HG03565 (cell line): ENCODE measurements around the gene NCOR2.
"Not testable (repeated sequence)": the region's sequence is repeated elsewhere in the genome, so short reads cannot be mapped to it uniquely, and the experiment has no call there.

ENCODE experiments used
- ATAC-seq: cut with Tn5 transposase; IDR thresholded peaks from one replicate; pipeline ENCODE4 v1.9.1; 2021; ENCODE audit warnings: mild to moderate bottlenecking, moderate library complexity; ENCODE audit not compliant: unreplicated experiment

The NCOR2 gene

DNA sequence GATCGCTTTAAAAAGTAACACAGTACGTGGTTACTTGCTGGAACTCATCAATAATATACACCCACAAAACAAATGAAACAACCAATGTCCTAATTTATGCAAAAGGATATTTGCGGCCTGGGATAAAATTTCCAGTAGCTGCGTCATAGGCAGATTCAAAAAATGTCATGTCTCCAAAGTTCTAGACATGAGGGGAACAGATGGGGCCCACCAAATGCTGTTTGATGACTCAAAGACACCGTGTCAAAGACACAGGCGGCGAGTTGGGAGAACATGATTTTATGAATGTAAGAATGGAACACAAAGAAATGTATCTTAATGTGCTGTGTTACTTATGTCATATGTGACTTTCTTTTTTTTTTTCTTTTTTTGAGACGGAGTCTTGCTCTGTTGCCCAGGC is 34.3 kb upstream of the NCOR2 start:
- ATAC-seq, result no peak

DNA sequence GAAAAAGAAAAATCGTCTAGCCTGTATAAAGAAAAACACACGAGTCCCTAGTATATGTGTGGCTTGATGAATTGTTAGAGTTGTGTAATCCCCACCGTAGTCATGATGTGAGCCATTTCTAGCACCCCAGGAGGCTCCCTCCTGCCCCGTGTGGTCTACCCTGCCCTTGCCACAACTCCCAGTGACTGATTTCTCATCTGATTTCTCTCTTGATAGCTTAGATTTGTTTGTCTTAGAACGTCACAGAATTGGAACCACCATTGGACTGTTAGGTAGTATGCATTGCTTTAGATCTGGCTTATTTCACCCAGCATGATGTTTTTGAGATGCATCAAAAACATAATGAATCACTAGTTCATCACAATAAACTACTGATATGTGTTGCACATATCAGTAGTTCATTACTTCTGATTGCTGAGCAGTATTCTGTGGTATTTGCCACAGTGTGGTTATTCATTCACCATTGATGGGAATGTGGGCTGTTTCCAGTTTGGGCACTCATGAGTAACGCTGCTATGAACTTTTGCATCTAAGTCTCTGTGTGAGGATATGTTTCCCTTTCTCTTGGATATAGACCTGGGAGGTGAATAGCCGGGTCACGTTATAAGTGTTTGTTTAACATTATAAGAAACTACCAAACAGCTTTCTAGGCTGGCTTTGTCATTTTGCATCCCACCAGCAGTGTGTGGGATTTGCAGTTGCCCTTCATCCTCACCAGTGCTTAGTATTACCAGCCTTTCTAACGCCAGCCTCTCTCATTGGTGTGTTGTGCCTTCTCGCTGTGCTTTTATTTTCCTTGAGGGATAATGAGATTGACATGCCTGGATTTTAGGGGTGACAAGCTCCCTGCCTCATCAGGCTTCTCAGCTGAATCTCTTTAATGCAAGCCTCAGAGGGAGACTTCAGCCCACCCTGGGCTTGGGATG is 31.9 kb upstream of the NCOR2 start:
- ATAC-seq, result no peak

DNA sequence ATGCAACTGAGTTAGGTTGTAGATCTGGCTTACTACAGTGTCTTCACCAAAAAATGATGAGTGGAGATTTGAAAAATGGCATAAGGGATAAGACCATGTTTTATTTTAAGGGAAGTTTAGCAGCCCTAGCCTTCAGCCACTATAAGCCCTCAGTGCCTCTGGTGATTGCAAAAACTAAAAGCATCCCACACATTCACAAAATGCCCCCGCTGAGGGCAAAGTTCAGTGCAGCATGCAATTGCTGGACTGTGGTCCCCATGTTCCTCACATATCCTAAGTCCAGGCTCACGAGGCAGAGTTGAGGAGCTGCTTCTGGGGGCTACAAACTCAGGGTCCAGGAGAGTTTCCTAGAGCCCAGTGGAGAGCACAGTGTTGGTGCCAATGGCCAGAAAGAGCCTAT is 29.6 kb upstream of the NCOR2 start:
- no peak for ATAC-seq

DNA sequence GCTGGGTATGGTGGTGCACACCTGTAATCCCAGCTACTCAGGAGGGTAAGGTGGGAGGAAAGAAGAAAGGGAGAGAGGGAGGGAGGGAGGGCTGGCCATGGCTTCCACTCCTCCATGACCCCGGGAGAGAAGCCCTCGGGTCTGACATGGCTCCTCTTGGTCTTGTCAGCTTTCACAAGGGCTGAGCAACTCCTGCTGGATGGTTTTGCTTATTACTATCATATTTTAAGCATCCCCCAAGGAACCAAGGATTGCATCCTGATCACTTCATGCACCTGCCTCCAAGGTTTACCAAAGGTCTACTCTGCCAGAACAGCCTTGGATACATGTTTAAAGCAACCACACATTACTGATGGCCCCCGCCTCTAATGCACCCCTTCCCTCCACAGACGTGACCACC is 28.0 kb upstream of the NCOR2 start:
- ATAC-seq, result no peak

DNA sequence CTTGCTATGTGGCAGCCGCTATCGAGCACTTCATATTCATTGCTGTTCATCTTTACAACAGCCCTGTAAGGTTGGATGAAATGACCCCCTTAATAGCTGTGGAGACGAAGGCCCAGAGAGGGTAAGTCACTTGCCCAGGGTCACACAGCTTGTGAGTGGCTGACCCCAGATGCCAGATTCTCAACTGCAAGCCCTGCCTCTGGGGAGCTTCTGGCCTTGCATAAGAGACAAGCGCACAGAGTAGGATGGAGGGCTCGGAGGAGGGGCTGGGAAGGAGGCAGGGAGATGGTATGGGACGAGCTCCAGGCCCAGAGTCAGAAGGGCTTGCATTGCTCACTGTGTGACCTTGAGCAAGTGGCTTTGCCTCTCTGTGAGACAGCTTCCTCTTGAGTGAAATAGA is 27.4 kb upstream of the NCOR2 start:
- ATAC-seq, result no peak

DNA sequence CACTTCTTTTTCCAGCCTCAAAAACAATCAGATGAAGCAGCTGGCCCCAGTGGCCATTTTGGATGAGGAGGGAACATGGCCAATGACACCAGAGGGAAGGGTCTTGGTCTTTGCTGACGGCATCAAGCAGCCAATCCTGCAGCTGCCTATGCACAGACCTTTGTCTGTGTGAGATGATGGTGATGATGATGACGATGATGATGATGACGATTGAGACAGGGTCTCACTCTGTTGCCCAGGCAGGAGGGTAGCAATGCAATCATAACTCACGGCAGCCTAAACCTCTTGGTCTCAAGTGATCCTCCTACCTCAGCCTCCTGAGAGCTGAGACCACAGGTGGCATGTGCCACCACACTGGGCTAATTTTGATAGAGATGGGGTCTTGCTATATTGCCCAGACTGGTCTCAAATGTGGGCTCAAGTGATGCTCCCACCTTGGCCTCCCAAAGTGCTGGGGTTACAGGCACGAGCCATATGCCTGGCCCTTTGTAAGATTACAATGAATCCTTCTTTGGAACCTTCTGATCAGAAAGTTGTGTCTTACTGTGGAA is 26.5 kb upstream of the NCOR2 start:
- ATAC-seq, result no peak

DNA sequence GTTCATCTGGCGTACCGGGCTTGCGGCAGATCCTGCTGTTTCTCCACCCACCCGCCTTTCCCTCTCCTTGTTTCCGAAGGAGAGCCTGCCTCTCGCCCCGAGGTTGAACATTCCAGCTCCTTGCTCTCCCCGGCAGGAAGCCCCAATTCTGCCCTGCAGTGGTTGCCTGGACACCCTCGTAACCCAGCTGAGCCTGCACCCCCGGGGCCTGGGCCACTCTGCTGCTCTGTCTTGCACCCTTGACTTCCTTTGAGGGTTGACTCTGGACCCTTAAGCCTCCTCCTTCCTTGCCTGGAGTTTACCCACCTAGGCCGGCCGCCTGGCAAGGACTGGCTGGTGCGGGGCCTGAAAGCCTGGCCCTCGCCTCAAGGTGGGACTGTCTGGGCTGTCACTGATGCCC is 25.8 kb upstream of the NCOR2 start:
- no peak for ATAC-seq

DNA sequence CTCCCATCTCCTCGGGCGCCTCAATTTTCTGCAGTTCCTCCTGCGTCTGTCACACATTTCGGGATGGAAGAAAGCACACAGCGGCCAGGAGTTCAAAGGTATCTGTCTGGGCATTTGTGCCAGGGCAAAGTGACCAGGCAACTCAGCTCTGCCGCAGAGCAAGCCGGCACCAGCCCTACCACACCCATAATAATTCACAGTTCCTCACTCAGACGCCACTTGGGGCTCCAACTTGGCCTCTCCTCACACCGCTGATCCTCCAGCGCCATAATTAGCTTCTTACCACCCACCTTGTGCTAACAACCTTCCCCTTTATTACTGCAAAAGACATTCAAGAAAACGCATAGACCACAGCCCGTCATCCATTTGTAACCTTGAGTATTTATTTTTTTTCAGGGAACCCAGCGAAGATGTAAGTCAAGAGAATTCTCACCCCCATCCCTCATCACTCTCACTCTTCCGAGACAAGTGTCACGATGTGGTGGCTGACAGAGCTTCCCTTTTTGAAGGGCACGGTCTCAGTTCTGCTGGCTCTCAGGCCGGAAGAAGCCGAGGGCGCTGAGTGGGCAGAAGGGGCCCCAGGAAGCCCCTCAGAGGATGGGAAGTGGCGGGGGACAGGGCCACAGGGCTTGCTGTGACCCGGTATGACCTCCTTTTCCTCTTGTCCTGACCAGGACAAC is 25.2 kb upstream of the NCOR2 start:
- no peak for ATAC-seq

DNA sequence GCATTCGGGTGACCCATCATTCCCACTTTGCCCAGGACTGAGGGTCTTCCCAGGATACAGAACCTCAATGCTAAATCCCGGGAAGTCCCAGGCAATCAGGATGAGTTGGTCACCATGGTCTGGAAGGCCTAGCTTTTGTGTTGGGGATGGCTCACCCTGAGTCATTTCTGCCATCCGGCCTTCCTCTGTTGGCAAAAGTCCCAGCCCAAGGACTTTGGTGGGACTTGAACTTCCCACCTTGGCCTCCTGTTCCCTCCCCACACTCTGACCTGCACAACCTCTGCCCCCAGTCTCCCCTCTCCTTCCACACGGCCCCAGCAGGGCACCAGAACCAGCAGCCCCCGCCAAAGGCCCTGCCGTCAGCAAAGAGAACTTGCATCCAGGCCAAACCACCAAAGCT is 24.6 kb upstream of the NCOR2 start:
- no peak for ATAC-seq

DNA sequence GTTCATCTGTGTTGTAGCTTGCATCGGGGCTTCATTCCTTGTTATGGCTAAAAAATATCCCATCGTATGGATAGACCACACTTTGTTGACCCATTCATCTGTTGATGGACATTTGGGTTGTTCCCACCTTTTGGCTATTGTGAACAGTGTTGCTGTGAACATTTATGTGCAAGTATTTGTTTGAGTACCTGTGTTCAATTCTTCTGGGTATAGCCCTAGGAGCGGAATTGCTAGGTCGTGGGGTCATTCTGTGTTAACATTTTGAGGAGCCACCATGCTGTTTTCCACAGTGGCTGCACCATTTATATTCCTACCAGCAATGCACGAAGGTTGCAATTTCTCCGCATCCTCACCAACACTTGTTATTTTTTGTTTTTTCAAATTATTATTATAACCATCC is 23.0 kb upstream of the NCOR2 start:
- no peak for ATAC-seq

DNA sequence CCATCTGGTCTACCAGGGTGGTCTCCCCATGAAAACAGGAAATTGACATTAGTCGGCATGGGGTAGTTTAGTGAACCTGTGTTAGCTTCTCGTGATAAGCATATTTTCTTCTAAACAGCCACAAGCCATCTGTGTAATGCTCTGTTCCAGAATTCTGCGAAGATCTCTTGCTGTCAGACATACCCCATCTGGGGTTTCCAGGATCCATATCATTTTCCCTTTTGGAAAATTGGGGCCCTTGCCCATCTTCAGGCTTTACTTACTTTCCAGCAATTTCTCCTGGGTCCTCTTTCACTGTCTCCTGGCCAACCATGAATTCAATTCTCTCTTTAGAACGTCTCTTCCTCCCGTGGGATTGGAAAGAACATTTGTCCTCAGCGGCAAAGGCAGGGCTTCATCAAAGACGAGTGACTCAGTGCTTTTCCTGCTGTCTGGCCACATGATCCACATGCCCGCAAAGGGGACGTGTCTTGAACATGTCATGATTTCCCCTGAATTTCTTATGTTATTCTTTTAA is 21.4 kb upstream of the NCOR2 start:
- no peak for ATAC-seq

DNA sequence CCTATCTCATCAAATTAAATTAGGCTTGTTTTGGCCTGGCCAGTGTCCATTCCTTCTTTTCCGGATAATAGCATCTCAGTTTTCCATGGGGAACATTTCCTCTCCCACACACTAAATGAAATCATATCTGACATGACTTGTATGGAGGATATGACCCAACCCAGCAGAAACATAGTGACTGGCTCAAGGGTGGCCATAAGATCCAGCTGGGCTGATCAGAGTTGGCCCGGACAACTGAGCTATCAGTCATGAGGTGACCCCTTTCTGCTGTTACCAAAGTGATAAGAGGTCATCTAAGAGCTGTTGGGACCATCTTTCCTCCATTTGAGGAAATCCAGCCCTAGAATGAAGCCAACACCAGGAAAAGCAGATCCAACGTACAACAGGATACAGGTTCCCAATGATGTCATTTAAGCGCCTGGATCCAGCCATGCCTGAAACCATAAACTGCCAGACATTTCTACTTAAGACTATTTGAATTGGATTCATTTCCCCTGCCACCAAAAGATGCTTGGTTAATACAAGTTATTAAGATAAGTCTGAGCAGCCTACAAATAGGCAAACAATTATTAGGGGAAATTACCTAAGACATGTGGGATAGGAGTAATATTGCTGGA is 20.7 kb upstream of the NCOR2 start:
- ATAC-seq, result no peak

DNA sequence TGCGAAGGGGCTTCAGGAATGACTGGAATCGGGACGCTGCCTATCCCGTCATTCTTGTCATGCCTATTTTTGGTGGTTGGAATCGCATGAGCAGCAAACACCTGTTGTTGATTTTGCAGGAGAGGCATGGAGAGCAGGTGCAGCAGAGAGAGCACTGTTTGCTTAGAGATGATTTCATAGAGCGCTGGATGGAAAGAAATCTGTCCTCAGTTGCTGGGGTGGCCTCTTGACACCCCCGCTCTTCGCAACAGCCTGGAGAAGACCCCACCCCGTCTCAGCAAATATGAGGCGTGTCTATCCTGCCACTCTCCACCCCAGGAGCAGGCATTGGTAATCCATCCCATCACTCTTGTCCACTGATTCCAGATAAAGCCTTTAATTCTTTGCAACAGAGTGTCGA is 19.3 kb upstream of the NCOR2 start:
- ATAC-seq, result no peak

DNA sequence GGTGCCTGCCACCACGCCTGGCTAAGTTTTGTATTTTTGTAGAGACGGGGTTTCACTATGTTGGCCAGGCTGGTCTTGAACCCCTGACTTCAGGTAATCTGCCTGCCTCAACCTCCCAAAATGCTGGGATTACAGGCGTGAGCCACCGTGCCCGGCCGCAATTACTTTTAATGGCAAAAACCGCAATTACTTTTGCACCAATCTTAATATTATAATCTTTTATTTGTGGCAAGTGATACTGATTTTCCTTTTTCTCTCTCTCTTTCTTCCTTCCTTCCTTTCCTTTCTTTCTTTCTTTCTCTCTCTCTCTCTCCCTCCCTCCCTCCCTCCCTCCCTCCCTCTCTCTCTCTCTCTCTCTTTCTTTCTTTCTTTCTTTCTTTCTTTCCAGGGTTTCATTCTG is 17.1 kb upstream of the NCOR2 start:
- not testable (repeated sequence) for ATAC-seq

DNA sequence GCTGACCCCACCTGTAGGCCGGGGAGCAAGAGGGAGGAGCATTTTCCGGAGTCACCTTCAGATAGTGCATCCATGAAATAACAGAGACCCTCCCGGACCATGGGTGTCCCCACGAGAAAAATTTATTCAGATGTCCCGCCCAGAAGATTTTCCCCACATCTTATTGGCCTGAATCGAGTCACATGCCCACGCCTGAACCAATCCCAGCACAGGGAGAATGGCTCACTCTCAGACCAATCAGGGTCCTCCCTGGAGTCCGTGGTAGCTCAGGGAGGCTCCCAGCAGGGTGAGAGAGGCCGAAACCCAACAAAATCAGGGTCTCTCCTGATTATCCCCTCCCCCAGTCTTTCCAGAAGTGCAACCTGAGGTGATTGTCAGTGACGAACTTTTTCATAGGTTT is 16.4 kb upstream of the NCOR2 start:
- no peak for ATAC-seq

DNA sequence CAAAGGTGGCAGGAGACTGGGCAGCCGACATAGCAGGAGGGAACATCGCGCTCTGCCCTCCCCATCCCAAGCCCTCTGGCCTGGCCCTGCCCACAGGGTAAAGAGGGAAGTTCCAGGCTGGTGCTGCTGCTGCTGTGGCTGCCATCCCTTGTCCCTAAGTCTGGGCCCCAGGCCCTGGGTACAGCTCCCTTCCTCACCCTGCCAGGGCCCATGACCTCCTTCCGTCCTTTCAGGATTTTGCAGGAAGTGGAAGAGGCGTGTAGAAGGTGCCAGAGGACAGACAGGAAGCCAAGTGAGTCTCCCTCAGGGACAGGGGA is 14.7 kb upstream of the NCOR2 start:
- no peak for ATAC-seq

DNA sequence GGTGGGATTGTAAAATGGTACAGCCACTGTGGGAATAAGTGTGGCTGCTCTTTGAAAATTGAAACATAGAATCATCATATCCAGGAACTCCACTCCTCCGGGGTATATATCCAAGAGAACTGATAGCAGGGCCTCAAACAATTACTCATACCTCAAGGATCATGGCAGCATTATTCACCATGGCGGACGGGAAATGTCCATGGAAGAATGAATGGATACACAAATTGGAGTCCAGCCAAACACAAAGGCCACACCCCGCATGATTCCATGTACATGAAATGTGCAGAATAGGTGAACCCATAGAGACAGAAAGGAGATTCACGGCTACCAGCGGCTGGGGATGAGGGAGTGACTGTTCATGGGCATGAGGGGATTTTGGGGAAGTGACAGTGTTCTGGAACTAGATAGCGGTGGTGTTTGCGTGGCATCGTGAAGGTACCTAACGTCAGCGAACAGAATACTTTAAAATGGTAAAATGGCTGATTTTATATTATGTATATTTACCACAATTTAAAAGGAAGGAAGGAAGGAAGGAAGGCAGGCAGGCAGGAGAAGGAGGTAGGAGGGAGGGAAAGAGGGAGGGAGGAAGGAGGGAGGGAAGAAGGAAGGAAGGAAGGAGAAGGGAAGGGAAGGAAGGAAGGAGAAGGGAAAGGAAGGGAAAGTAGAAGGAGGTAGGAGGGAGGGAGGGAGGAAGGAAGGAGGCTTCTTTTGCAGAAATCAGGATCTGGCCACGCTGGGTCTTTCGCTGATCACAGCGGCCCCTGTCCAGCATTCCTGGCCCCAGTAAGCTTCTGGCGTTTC is 14.1 kb upstream of the NCOR2 start:
- ATAC-seq, result no peak

DNA sequence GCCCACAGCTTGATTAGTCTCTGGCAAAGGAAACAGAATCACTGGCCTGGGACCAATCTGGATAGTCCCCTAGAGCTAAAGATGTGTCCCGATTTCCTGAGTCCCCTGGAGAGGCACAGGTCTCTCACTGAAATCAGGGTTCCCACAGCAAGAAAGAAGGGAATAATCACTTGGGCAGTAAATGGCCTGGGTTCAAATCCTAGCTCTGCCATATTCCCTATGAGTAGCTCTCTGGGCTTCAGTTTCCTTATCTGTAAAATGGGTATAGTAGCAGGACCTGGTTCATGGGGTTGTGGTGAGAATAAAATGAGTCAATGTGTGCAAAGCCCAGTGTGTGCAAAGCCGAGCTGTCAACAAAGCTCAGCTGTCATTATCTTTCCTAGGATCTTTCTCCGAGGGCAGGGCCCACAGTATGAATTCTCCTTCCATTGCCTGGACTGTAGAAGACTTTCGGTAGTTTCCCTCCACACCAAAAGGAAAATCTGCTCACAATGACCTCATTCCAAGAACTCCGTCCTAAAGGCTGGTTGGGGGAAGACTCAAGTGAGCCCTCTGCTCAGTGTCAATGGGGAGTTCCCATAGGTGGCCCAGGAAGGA is 12.6 kb upstream of the NCOR2 start:
- no peak for ATAC-seq

DNA sequence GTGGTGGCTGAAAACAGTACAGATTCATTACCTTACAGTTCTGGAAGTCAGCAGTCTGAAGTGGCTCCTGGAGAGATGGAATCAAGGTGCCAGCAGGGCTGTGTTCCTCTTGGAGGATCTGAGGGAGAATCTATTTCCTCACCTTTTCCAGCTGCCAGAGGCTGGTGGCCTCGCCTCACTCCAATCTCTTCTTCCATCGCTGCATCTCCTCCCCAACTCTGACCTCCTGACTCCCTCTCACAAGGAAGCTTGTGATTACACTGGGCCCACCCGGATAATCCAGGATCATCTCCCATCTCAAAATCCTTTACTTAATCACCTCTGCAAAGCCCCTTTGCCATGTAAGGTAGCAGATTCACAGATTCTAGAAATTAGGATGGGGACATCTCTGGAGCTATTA is 11.4 kb upstream of the NCOR2 start:
- ATAC-seq, result no peak

DNA sequence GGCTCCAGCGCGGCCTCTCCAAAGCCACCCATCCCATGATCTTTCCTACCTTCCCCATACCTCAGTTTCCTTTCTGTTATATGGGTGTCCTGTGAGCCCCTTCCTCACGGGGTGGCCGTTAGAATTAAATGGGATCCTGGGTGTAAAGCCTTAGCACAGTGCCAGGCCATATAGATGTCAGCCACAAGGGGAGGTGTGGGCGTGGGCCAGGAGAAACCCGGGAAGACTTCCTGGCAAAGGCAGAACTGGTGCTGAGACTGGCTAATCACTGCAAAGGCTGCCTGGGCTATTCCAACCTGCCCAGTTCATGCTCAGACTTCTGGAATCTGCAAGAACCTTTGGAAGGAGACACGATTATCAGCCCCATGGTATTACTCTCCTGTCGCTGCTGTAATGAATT is 11.0 kb upstream of the NCOR2 start:
- no peak for ATAC-seq
